OCI-LY7 (cell line): ENCODE measurements around the gene CORO2B. TPM values are rescaled to one million over a fixed set of nuclear protein-coding genes. Genes with fewer than 3 reads are reported as not detected.

Experiments used
- BruUV-seq: library from RNA; stranded (reverse); fragments of 400-500 nt; replicated peaks from 2 replicates; lab custom pipeline; 2021; lab: Mats Ljungman, UMichigan
- CTCF ChIA-PET: fragments of 300-600 bp; sonication (Branson Sonifier 250); formaldehyde crosslinking; loops from one replicate; lab custom pipeline; 2022; ENCODE audit warnings: antibody characterized with exemption; ENCODE audit not compliant: unreplicated experiment; lab: Charles Lee
- POLR2A ChIA-PET: fragments of 300-600 bp; sonication (Branson Sonifier 250); formaldehyde crosslinking; loops from one replicate; lab custom pipeline; 2022; ENCODE audit warnings: antibody characterized with exemption; lab: Charles Lee
- DNase-seq: peaks from one replicate; pipeline ENCODE4 v3.0.0-alpha.2; 2015; ENCODE audit warnings: low spot score
- H2AFZ ChIP-seq: fragments of 200-600 bp; sonication (generic), shearing (Covaris generic); 2 replicates; pipeline ENCODE4 v1.6.1; 2014; ENCODE audit warnings: mild to moderate bottlenecking, antibody characterized with exemption, low read length, moderate library complexity
- H3K27ac ChIP-seq: fragments of 200-600 bp; sonication (generic); 2 replicates; pipeline ENCODE4 v1.5.1; 2014; ENCODE audit warnings: mixed run types, low read depth, mild to moderate bottlenecking, moderate library complexity, low read length, inconsistent platforms; ENCODE audit not compliant: poor library complexity, severe bottlenecking
- H3K36me3 ChIP-seq: fragments of 200-600 bp; sonication (generic); 2 replicates; pipeline ENCODE4 v1.6.1; 2014; ENCODE audit warnings: mild to moderate bottlenecking, antibody characterized with exemption, low read length, moderate library complexity, mixed read lengths; ENCODE audit not compliant: insufficient read depth
- H3K4me1 ChIP-seq: fragments of 200-600 bp; sonication (generic); 2 replicates; pipeline ENCODE4 v1.5.1; 2014; ENCODE audit warnings: mild to moderate bottlenecking, low read length; ENCODE audit not compliant: insufficient read depth, poor library complexity, severe bottlenecking
- H3K4me2 ChIP-seq: fragments of 200-600 bp; sonication (generic); 2 replicates; pipeline ENCODE4 v1.6.1; 2014; ENCODE audit warnings: mild to moderate bottlenecking, low read length
- H3K4me3 ChIP-seq: fragments of 200-600 bp; sonication (generic); 2 replicates; pipeline ENCODE4 v1.5.1; 2014; ENCODE audit warnings: mild to moderate bottlenecking, low read depth, low read length; ENCODE audit not compliant: poor library complexity, severe bottlenecking
- H3K79me2 ChIP-seq: fragments of 200-600 bp; sonication (generic); 2 replicates; pipeline ENCODE4 v1.6.1; 2016; ENCODE audit warnings: low read depth, mild to moderate bottlenecking, low read length, moderate library complexity, mixed read lengths; ENCODE audit not compliant: insufficient read depth
- H3K9me2 ChIP-seq: fragments of 200-600 bp; sonication (generic); 2 replicates; pipeline ENCODE4 v1.6.1; 2016; ENCODE audit warnings: mild to moderate bottlenecking, low read length, mixed read lengths; ENCODE audit not compliant: insufficient read depth
- H3K9me3 ChIP-seq: fragments of 200-600 bp; sonication (generic); 2 replicates; pipeline ENCODE4 v1.6.1; 2014; ENCODE audit warnings: mild to moderate bottlenecking, mixed run types, low read length, mixed read lengths
- H4K20me1 ChIP-seq: fragments of 200-600 bp; sonication (generic); 2 replicates; pipeline ENCODE4 v1.6.1; 2014; ENCODE audit warnings: mild to moderate bottlenecking, antibody characterized with exemption, low read length, moderate library complexity, mixed read lengths; ENCODE audit not compliant: insufficient read depth
- CTCF ChIP-seq: fragments of 200-600 bp; sonication (generic); conservative IDR thresholded peaks from 2 replicates; pipeline ENCODE4 v1.5.1; 2014; ENCODE audit warnings: mild to moderate bottlenecking, antibody characterized with exemption, low read length, moderate library complexity, mixed read lengths
- EZH2phosphoT487 ChIP-seq: fragments of 200-600 bp; sonication (generic); IDR thresholded peaks from 2 replicates; pipeline ENCODE4 v1.6.1; 2018; ENCODE audit warnings: low read depth, borderline replicate concordance, mild to moderate bottlenecking, mixed run types, antibody characterized with exemption, low read length, moderate library complexity, mixed read lengths
- intact Hi-C: fragments of 100-400 bp; cut with micrococcal nuclease; formaldehyde crosslinking; loops from one replicate; pipeline ENCODE4 v1.10.0; 2022; ENCODE audit not compliant: unreplicated experiment
- total RNA-seq, 2 experiments: library from RNA; depleted of rRNA in 1 of 2; stranded (reverse); fragments of >200 nt in 1 of 2; shearing (Covaris generic) in 1 of 2; gene quantifications; 2 replicates each; pipeline ENCODE4 v1.2.3, GENCODE V29; 2014 to 2022

Gene CORO2B
- total RNA-seq, 2 experiments from 2014 or later: 7.4 to 12.5 TPM

- peak overlapping the region; percentile 84 for H3K4me2 ChIP-seq
- BruUV-seq: no TSS peak
- POLR2A ChIA-PET: no interaction called here
- no peaks in the 10 kb centered on the region for H4K20me1 ChIP-seq
- H3K36me3 ChIP-seq: peaks cover 6% of the 10 kb centered on the region; the same call in 1 of the 2 replicates
- DNase-seq: no peak
- H3K79me2 ChIP-seq: peaks cover 14% of the 10 kb centered on the region; the same call in 1 of the 2 replicates
- H3K9me2 ChIP-seq: no peaks in the 10 kb centered on the region
- H3K4me1 ChIP-seq: peaks cover 31% of the 10 kb centered on the region
- intact Hi-C loops: no loop called here
- TF ChIP-seq CTCF: no peak
- TF ChIP-seq EZH2phosphoT487: no peak
- no peak overlapping the region for H3K27ac ChIP-seq
- no peak overlapping the region; the same call in 1 of the 2 replicates for H2AFZ ChIP-seq
- H3K9me3 ChIP-seq: no peaks in the 10 kb centered on the region
- H3K4me3 ChIP-seq: peak overlapping the region; percentile 78
- CTCF ChIA-PET: no interaction called here
Measured at GRCh38 chr15:68561901-68562300, 16.9 kb upstream of the CORO2B start.

GRCh38 chr15:68564173-68564572 lies 14.6 kb upstream of the CORO2B start:
- no peak for TF ChIP-seq EZH2phosphoT487
- TF ChIP-seq CTCF: no peak
- no peak overlapping the region for H3K4me3 ChIP-seq
- H3K79me2 ChIP-seq: peaks cover 14% of the 10 kb centered on the region; the same call in 1 of the 2 replicates
- H3K27ac ChIP-seq: no peak overlapping the region
- H3K4me2 ChIP-seq: no peak overlapping the region
- peaks cover 19% of the 10 kb centered on the region for H3K4me1 ChIP-seq
- H2AFZ ChIP-seq: no peak overlapping the region
- POLR2A ChIA-PET: interaction anchor here (0.6 kb wide), 1 partner anchor 1862 kb away, joined by 5 read pairs; the partner anchor contains the start of gene SMAD6
- peaks cover 6% of the 10 kb centered on the region; the same call in 1 of the 2 replicates for H3K36me3 ChIP-seq
- no peaks in the 10 kb centered on the region for H3K9me2 ChIP-seq
- no peaks in the 10 kb centered on the region for H3K9me3 ChIP-seq
- no TSS peak for BruUV-seq
- DNase-seq: no peak
- no peaks in the 10 kb centered on the region for H4K20me1 ChIP-seq
- intact Hi-C loops: no loop called here
- CTCF ChIA-PET: no interaction called here

GRCh38 chr15:68565234-68565633 lies 13.6 kb upstream of the CORO2B start:
- Histone ChIP-seq H3K4me2 (no peak overlapping the region), H3K4me1 (peaks cover 17% of the 10 kb centered on the region), H3K4me3 (no peak overlapping the region), H3K36me3 (peaks cover 6% of the 10 kb centered on the region; the same call in 1 of the 2 replicates), H3K9me3 (no peaks in the 10 kb centered on the region), H3K9me2 (no peaks in the 10 kb centered on the region), H3K79me2 (peaks cover 12% of the 10 kb centered on the region; the same call in 1 of the 2 replicates), H2AFZ (no peak overlapping the region), H3K27ac (no peak overlapping the region), H4K20me1 (no peaks in the 10 kb centered on the region)
- DNase-seq: no peak
- POLR2A ChIA-PET: no interaction called here
- TF ChIP-seq EZH2phosphoT487: no peak
- no peak for TF ChIP-seq CTCF
- BruUV-seq: no TSS peak
- CTCF ChIA-PET: no interaction called here
- intact Hi-C loops: no loop called here
